Gastrocnemius medialis (tissue), 4 donors: ENCODE results near the gene STOML3. TPM values are rescaled to one million over a fixed set of nuclear protein-coding genes. Genes with fewer than 3 reads are reported as not detected.

Experiments used
- ATAC-seq, 2 donors: fragments of 150-250 bp; one replicate each; pipeline ENCODE4 v1.9.1; 2016
- DNase-seq, 2 donors: peaks; one replicate each; pipeline ENCODE4 v3.0.0-alpha.2; 2019
- H3K27ac ChIP-seq, 4 donors: fragments of 200-600 bp; sonication (generic); 1 replicate in 1 of 4; 2 replicates in 3 of 4; pipeline ENCODE4 v1.5.1; 2016 to 2018; ENCODE audit warnings: mild to moderate bottlenecking in 2 of 4, moderate library complexity in 1 of 4
- H3K27me3 ChIP-seq, 3 donors: fragments of 200-600 bp; sonication (generic) in 2 of 3; 1 replicate in 1 of 3; 2 replicates in 2 of 3; pipeline versions ENCODE4 v1.5.1 to v1.6.0; 2016 to 2019; ENCODE audit warnings: mild to moderate bottlenecking in 1 of 3, moderate library complexity in 1 of 3
- H3K36me3 ChIP-seq, 2 donors: fragments of 200-600 bp; sonication (generic) in 1 of 2; one replicate each; pipeline ENCODE4 v1.5.1; 2017 to 2018
- H3K4me1 ChIP-seq, 2 donors: fragments of 200-600 bp; sonication (generic) in 1 of 2; one replicate each; pipeline ENCODE4 v1.5.1; 2016 to 2017; ENCODE audit warnings: mild to moderate bottlenecking in 2 of 2
- H3K4me3 ChIP-seq, 4 donors: fragments of 200-600 bp; sonication (generic) in 3 of 4; 1 replicate in 1 of 4; 2 replicates in 3 of 4; pipeline ENCODE4 v1.5.1; 2016 to 2019; ENCODE audit warnings: mild to moderate bottlenecking in 2 of 4
- H3K9me3 ChIP-seq, 3 donors: fragments of 200-600 bp; sonication (generic) in 2 of 3; 1 replicate in 1 of 3; 2 replicates in 2 of 3; pipeline ENCODE4 v1.5.1; 2016 to 2019
- CTCF ChIP-seq, 5 experiments: fragments of 450-650 bp in 3 of 5; fragments of 200-600 bp in 2 of 5; sonication (generic) in 2 of 5; IDR thresholded peaks in 4 of 5; conservative IDR thresholded peaks in 1 of 5; 1 replicate in 4 of 5; 2 replicates in 1 of 5; pipeline ENCODE4 v1.5.1; 2016 to 2019; ENCODE audit warnings: antibody characterized with exemption in 5 of 5, mild to moderate bottlenecking in 3 of 5, moderate library complexity in 3 of 5
- POLR2A ChIP-seq, 2 donors: fragments of 450-650 bp; IDR thresholded peaks; one replicate each; pipeline ENCODE4 v1.6.1; 2017; ENCODE audit warnings: antibody characterized with exemption in 2 of 2, mild to moderate bottlenecking in 2 of 2, moderate library complexity in 2 of 2
- in situ Hi-C, 4 donors: fragments of 200-750 bp; cut with MboI; loops; one replicate each; pipeline versions ENCODE4 v1.15.0 to v1.8.0; 2017; ENCODE audit warnings: low sequenced_read_pairs in 4 of 4
- intact Hi-C: fragments of 100-400 bp; cut with DNase I; formaldehyde crosslinking; loops from one replicate; pipeline ENCODE4 v1.15.1; 2023; ENCODE audit warnings: low total_unique reads
- total RNA-seq, 4 donors: library from RNA; depleted of rRNA; stranded (reverse); fragments of >200 nt; gene quantifications; one replicate each; pipeline versions ENCODE4 v1.1.0 to v1.2.3, GENCODE V29; 2016

Gene STOML3
- total RNA-seq, 4 donors from 2014 or later = not detected

- TF ChIP-seq CTCF (IDR thresholded peaks at IDR 0.05 in 4 of 5, conservative IDR thresholded peaks at IDR 0.05 in 1 of 5) = no peak
- no peak for TF ChIP-seq POLR2A (IDR thresholded peaks at IDR 0.05)
- H3K4me1 ChIP-seq = no peaks in the 10 kb centered on the region
- H3K9me3 ChIP-seq = no peaks in the 10 kb centered on the region
- no peaks in the 10 kb centered on the region for H3K36me3 ChIP-seq
- no peak for DNase-seq
- H3K27me3 ChIP-seq = no peaks in the 10 kb centered on the region
- intact Hi-C loops = no loop called here
- H3K4me3 ChIP-seq = no peak overlapping the region
- in situ Hi-C loops = no loop called here
- ATAC-seq = no peak
- H3K27ac ChIP-seq = no peak overlapping the region
These were observed 68.5 kb downstream of the STOML3 start for GRCh38 chr13:38922170-38922569.

- H3K4me3 ChIP-seq = no peak overlapping the region
- H3K27ac ChIP-seq = no peak overlapping the region
- DNase-seq (no peak), ATAC-seq (no peak)
- in situ Hi-C loops = no loop called here
- TF ChIP-seq CTCF (IDR thresholded peaks at IDR 0.05 in 4 of 5, conservative IDR thresholded peaks at IDR 0.05 in 1 of 5) (no peak), POLR2A (IDR thresholded peaks at IDR 0.05) (no peak)
- intact Hi-C loops = no loop called here
- H3K9me3 ChIP-seq = no peaks in the 10 kb centered on the region
- no peaks in the 10 kb centered on the region for H3K27me3 ChIP-seq
- H3K4me1 ChIP-seq = no peaks in the 10 kb centered on the region
- H3K36me3 ChIP-seq = no peaks in the 10 kb centered on the region
These were observed 69.5 kb downstream of the STOML3 start for GRCh38 chr13:38921081-38921480.

Other genes with a start within 250 kb of the STOML3 start
- gene PROSER1, start 47.3 kb upstream of the STOML3 start, total RNA-seq = 10 to 100 TPM in 1 of 4 donors, 1 to 10 TPM in 3; 6.9 to 11.5 (median 9.1) TPM
- gene NHLRC3, start 47.6 kb upstream of the STOML3 start, total RNA-seq = 10 to 100 TPM in 1 of 4 donors, 1 to 10 TPM in 3; 7.8 to 10.5 (median 8.0) TPM